Breast epithelium (tissue), 3 donors: ENCODE results near the gene SCAF1.

Experiments used
- POLR2AphosphoS5 ChIP-seq, 3 donors: sonication (generic); formaldehyde crosslinking; IDR thresholded peaks; one replicate each; pipeline ENCODE4 v1.6.1; 2017; ENCODE audit warnings: antibody characterized with exemption in 3 of 3
- TF ChIP-seq, protein P1 (sequence below), 3 donors: fragments of 450-650 bp; IDR thresholded peaks; one replicate each; pipeline ENCODE4 v1.5.1; 2016 to 2017; ENCODE audit warnings: antibody characterized with exemption in 3 of 3, mild to moderate bottlenecking in 3 of 3, moderate library complexity in 3 of 3

DNA sequence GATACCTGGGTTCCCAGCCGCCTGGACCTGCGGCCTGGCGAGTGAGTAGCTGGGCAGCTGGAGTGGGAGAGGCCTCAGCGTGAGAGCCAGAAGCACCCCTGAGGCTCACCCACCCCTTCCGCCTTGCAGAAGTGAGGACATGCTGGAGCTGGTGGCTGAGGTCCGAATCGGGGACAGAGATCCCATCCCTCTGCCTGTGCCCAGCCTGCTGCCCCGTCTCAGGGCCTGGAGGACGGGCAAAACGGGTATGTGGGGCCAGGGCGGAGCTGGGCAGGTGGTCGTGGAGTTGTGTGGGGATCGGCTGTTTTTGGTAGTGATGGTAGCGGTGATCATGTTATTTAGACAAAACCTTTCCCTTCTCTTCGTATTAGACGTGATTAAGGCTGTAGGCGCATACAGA lies 4.6 kb downstream of the SCAF1 start:
- TF ChIP-seq, protein P1, sequence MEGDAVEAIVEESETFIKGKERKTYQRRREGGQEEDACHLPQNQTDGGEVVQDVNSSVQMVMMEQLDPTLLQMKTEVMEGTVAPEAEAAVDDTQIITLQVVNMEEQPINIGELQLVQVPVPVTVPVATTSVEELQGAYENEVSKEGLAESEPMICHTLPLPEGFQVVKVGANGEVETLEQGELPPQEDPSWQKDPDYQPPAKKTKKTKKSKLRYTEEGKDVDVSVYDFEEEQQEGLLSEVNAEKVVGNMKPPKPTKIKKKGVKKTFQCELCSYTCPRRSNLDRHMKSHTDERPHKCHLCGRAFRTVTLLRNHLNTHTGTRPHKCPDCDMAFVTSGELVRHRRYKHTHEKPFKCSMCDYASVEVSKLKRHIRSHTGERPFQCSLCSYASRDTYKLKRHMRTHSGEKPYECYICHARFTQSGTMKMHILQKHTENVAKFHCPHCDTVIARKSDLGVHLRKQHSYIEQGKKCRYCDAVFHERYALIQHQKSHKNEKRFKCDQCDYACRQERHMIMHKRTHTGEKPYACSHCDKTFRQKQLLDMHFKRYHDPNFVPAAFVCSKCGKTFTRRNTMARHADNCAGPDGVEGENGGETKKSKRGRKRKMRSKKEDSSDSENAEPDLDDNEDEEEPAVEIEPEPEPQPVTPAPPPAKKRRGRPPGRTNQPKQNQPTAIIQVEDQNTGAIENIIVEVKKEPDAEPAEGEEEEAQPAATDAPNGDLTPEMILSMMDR (IDR thresholded peaks at IDR 0.05) = no peak
- no peak for TF ChIP-seq POLR2AphosphoS5 (IDR thresholded peaks at IDR 0.05)
